MCF 10A (cell line): ENCODE data around the gene ANKRD27. TPM values are rescaled to one million over a fixed set of nuclear protein-coding genes. Genes with fewer than 3 reads are reported as not detected.
A peak's percentile ranks its signal among the peaks of the same experiment; 100 is the strongest.
"Not testable (repeated sequence)": the region's sequence is repeated elsewhere in the genome, so short reads cannot be mapped to it uniquely, and the experiment has no call there.

ENCODE experiments used
- BruUV-seq: library from RNA; stranded (reverse); fragments of 400-500 nt; replicated peaks from 2 replicates; lab custom pipeline; 2021; lab: Mats Ljungman, UMichigan
- CTCF ChIA-PET: fragments of 300-600 bp; sonication (Branson Sonifier 250); formaldehyde crosslinking; extraction: SDS; loops from one replicate; lab custom pipeline; 2021; ENCODE audit warnings: antibody characterized with exemption, inconsistent platforms; lab: Yijun Ruan, JAX
- POLR2A ChIA-PET: fragments of 300-600, 350-650 bp; sonication (Branson Sonifier 250); formaldehyde crosslinking; extraction: SDS; loops from one replicate; lab custom pipeline; 2020; ENCODE audit warnings: antibody characterized with exemption, inconsistent platforms; lab: Yijun Ruan, JAX
- DNase-seq: peaks from one replicate; pipeline ENCODE4 v3.0.0-alpha.2; 2018; ENCODE audit not compliant: unreplicated experiment
- H3K27ac Mint-ChIP-seq: one replicate; pipeline ENCODE4 v1.8.0; 2022; ENCODE audit warnings: mild to moderate bottlenecking, low read depth, mixed read lengths; ENCODE audit not compliant: unreplicated experiment
- H3K27me3 Mint-ChIP-seq: one replicate; pipeline ENCODE4 v1.8.0; 2022; ENCODE audit warnings: mixed read lengths; ENCODE audit not compliant: insufficient read depth, unreplicated experiment
- H3K36me3 Mint-ChIP-seq: one replicate; pipeline ENCODE4 v1.8.0; 2022; ENCODE audit warnings: mild to moderate bottlenecking, moderate library complexity, mixed read lengths; ENCODE audit not compliant: insufficient read depth, unreplicated experiment
- H3K4me1 Mint-ChIP-seq: one replicate; pipeline ENCODE4 v1.8.0; 2022; ENCODE audit warnings: mixed read lengths; ENCODE audit not compliant: insufficient read depth, unreplicated experiment
- H3K4me3 Mint-ChIP-seq: one replicate; pipeline ENCODE4 v1.8.0; 2022; ENCODE audit warnings: mild to moderate bottlenecking, moderate library complexity, mixed read lengths; ENCODE audit not compliant: unreplicated experiment
- H3K9me3 Mint-ChIP-seq: one replicate; pipeline ENCODE4 v1.8.0; 2022; ENCODE audit warnings: mixed read lengths; ENCODE audit not compliant: unreplicated experiment
- intact Hi-C: fragments of 100-400 bp; cut with micrococcal nuclease; formaldehyde crosslinking; loops from 2 replicates; pipeline ENCODE4 v1.14.1; 2022
- total RNA-seq: library from RNA; stranded (reverse); gene quantifications from 2 replicates; pipeline ENCODE4 v1.2.3, GENCODE V29; 2022
- TF ChIP-seq, protein P1 (sequence below): fragments of 200-600 bp; IDR thresholded peaks from one replicate; pipeline ENCODE4 v1.8.0; 2022; ENCODE audit warnings: antibody characterized with exemption, mild to moderate bottlenecking; ENCODE audit not compliant: unreplicated experiment

The ANKRD27 gene
- total RNA-seq, 1 experiment from 2014 or later: 30.1 TPM

DNA sequence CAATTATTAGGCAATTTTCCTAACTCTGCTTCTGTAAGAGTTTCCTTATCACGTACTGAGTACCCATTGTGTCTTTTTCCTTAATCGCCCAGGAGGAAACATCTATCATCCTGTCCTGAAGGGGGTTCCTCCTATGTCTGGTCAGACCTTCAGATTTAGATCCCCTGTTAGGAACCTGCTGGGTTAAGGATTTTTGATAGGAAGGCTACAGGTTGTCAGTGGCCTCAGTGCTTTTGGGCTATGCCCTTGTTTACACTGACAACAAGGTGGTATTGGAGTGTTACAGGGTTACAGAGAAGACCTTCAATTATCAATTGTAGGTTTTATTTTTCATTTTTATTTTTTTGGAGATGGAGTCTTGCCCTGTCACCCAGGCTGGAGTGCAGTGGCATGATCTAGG lies 19.9 kb upstream of the ANKRD27 start:
- intact Hi-C loops, H3K27me3 Mint-ChIP-seq, POLR2A ChIA-PET, CTCF ChIA-PET, BruUV-seq, H3K9me3 Mint-ChIP-seq, DNase-seq: not testable (repeated sequence)
- H3K4me1 Mint-ChIP-seq: peaks cover 37% of the 10 kb centered on the region
- peaks cover 42% of the 10 kb centered on the region for H3K36me3 Mint-ChIP-seq
- H3K27ac Mint-ChIP-seq: peak overlapping the region; percentile 59
- peak overlapping the region; percentile 79 for H3K4me3 Mint-ChIP-seq

DNA sequence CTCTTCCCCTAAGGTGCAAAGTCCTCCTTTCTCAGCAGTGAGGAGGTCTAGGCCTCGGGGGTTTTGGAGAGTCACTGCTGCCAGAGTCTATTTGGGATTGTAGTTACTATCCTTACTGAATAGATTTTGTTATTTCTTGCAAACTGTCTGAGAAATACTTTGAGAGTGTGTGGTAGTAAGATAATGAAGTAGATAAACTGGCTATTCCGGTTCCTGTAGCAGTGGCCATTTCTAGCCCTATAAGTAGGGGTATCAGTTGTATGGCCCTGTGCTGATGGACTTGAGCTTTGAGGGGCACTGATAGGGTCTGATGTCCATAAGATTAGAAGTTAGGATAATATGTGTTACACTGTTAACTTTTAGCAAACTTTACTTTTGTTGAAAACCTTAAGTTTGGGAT lies 19.3 kb upstream of the ANKRD27 start:
- POLR2A ChIA-PET, intact Hi-C loops, DNase-seq, H3K27me3 Mint-ChIP-seq, H3K9me3 Mint-ChIP-seq, BruUV-seq: not testable (repeated sequence)
- peak overlapping the region; percentile 79 for H3K4me3 Mint-ChIP-seq
- CTCF ChIA-PET: interaction anchor here (1.0 kb wide), 1 partner anchor 282 kb away, joined by 3 read pairs; no protein-coding TSS in a partner anchor
- peak overlapping the region; percentile 59 for H3K27ac Mint-ChIP-seq
- peaks cover 37% of the 10 kb centered on the region for H3K4me1 Mint-ChIP-seq
- peaks cover 40% of the 10 kb centered on the region for H3K36me3 Mint-ChIP-seq

DNA sequence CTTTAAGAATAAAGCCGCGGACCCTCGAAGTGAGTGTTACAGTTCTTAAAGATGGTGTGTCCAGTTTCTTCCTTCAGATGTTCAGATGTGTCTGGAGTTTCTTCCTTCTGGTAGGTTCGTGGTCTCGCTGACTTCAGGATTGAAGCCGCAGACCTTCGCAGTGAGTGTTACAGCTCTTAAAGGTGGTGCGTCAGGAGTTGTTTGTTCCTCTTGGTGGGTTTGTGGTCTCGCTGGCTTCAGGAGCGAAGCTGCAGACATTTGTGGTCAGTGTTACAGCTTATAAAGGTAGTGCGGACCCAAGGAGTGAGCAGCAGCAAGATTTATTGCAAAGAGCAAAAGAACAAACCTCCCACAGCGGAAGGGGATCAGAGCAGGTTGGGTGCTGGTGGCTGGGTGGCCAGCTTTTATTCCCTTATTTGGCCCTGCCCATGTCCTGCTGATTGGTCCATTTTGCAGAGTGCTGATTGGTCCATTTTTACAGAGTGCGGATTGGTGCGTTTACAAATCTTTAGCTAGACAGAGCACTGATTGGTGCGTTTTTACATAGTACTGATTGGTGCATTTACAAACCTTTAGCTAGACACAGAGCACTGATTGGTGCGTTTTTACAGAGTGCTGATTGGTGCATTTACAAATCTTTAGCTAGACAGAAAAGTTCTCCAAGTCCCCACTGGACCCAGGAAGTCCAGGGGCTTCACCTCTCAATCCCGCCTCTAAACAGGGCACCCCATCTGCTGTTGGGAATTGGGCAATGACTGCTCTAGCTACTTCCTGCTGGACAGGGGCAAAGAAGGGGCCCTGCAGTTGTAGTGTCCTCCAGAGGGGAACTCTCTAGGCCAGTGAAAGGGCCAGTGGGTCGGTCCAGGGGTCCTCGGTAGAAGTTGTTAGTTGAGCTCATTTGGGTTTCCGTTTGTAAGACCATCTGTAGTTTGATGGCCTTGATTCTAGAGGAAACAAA lies 18.4 kb upstream of the ANKRD27 start:
- peaks cover 31% of the 10 kb centered on the region for H3K36me3 Mint-ChIP-seq
- peaks cover 37% of the 10 kb centered on the region for H3K4me1 Mint-ChIP-seq
- ChIA-PET POLR2A (interaction anchor here (0.6 to 1.0 kb wide), 4 partner anchors 11 to 354 kb away, joined by 3 to 6 read pairs (median 4); no protein-coding TSS in a partner anchor), CTCF (interaction anchor here (0.6 to 1.0 kb wide), 3 partner anchors 12 to 283 kb away, joined by 3 to 4 read pairs (median 3); no protein-coding TSS in a partner anchor)
- BruUV-seq, intact Hi-C loops, H3K27me3 Mint-ChIP-seq, H3K9me3 Mint-ChIP-seq: not testable (repeated sequence)
- H3K27ac Mint-ChIP-seq: peak overlapping the region; percentile 96
- H3K4me3 Mint-ChIP-seq: peak overlapping the region; percentile 79
- DNase-seq: peak; percentile 36

DNA sequence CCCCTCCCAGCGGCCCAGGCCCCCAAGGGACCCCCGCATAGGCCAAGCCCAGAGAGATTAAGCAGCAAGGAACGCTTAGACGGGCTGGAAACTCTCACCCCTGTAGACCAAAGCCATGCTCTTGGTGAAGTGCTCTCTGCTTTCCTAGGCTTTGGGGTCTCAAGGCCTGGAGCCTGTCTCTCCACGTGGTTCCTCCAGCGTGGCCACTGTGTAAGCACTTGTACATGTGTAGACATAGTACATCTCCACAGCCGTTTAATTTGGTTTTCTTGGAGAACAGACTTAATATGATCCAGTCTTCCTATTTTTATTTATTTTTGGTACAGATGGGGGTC lies 17.7 kb upstream of the ANKRD27 start:
- Mint-ChIP-seq H3K27ac (peak overlapping the region; percentile 96), H3K9me3 (no peaks in the 10 kb centered on the region), H3K36me3 (peaks cover 24% of the 10 kb centered on the region), H3K27me3 (no peaks in the 10 kb centered on the region), H3K4me3 (peak overlapping the region; percentile 79), H3K4me1 (peaks cover 37% of the 10 kb centered on the region)
- DNase-seq: peak; percentile 24
- TF ChIP-seq, protein P1, sequence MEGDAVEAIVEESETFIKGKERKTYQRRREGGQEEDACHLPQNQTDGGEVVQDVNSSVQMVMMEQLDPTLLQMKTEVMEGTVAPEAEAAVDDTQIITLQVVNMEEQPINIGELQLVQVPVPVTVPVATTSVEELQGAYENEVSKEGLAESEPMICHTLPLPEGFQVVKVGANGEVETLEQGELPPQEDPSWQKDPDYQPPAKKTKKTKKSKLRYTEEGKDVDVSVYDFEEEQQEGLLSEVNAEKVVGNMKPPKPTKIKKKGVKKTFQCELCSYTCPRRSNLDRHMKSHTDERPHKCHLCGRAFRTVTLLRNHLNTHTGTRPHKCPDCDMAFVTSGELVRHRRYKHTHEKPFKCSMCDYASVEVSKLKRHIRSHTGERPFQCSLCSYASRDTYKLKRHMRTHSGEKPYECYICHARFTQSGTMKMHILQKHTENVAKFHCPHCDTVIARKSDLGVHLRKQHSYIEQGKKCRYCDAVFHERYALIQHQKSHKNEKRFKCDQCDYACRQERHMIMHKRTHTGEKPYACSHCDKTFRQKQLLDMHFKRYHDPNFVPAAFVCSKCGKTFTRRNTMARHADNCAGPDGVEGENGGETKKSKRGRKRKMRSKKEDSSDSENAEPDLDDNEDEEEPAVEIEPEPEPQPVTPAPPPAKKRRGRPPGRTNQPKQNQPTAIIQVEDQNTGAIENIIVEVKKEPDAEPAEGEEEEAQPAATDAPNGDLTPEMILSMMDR: no peak
- ChIA-PET POLR2A (interaction anchor here (1.0 kb wide), 1 partner anchor 10 kb away, joined by 5 read pairs; no protein-coding TSS in a partner anchor), CTCF (interaction anchor here (0.8 kb wide), 1 partner anchor 11 kb away, joined by 4 read pairs; no protein-coding TSS in a partner anchor)
- intact Hi-C loops: no loop called here
- no TSS peak for BruUV-seq

DNA sequence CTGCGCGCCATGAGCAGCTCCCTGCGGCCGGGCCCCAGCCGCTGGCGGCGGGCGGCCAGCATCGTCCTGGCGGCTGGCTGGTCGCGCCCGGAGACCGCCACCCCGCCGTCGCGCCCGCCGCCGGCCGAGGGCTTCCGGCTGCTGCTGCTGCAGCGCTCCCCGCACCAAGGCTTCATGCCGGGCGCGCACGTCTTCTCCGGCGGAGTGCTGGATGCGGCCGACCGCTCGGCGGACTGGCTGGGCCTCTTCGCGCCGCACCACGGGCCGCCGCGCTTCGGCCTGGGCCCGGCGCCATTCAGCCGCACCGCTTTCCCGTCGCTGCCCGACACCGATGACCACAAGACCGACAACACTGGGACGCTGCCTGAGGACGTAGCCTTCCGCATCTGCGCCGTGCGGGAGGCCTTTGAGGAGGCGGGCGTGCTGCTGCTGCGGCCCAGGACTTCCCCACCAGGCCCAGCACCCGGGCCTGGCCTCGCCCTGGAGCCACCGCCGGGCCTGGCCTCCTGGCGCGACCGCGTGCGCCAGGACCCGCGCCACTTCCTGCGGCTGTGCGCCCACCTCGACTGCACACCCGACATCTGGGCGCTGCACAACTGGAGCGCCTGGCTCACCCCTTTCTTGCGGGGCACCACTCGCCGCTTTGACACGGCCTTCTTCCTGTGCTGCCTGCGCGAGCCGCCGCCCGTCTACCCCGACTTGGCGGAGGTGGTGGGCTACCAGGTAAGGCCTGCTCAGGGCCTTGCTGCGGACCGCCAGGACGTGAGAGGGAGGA lies 17.2 kb upstream of the ANKRD27 start:
- intact Hi-C loops: loop anchor here (2.0 kb wide), 2 partner anchors 17 to 281 kb away; partner anchors contain the start of genes ANKRD27, FAAP24 and RGS9BP
- H3K27ac Mint-ChIP-seq: peak overlapping the region; percentile 96

More for the DNA sequence above, 17.2 kb upstream of the ANKRD27 start:
- H3K36me3 Mint-ChIP-seq: peaks cover 18% of the 10 kb centered on the region
- peak overlapping the region; percentile 79 for H3K4me3 Mint-ChIP-seq
- ChIA-PET CTCF (interaction anchor here (0.6 to 0.8 kb wide), 2 partner anchors 10 to 43 kb away, joined by 4 to 5 read pairs; no protein-coding TSS in a partner anchor), POLR2A (interaction anchor here (0.7 to 2.2 kb wide), 13 partner anchors 9 to 492 kb away, joined by 3 to 24 read pairs (median 4); partner anchors contain the start of genes ANKRD27, CEP89, DPY19L3 and FAAP24)
- peak; percentile 67 for DNase-seq
- no peaks in the 10 kb centered on the region for H3K9me3 Mint-ChIP-seq
- TF ChIP-seq, protein P1: no peak
- TSS peak; percentile 23 for BruUV-seq
- peaks cover 37% of the 10 kb centered on the region for H3K4me1 Mint-ChIP-seq
- no peaks in the 10 kb centered on the region for H3K27me3 Mint-ChIP-seq
